Chondrocyte (in vitro differentiated cells): ENCODE data around the gene AKR1B1. TPM values are rescaled to one million over a fixed set of nuclear protein-coding genes. Genes with fewer than 3 reads are reported as not detected.

Experiments used
- DNase-seq: peaks from one replicate; pipeline ENCODE4 v3.0.0; 2021; ENCODE audit warnings: mixed read lengths, low spot score
- H3K27ac Mint-ChIP-seq: one replicate; pipeline ENCODE4 v1.8.0; 2021; ENCODE audit warnings: mild to moderate bottlenecking, moderate library complexity, mixed read lengths; ENCODE audit not compliant: unreplicated experiment
- H3K27me3 Mint-ChIP-seq: 2 replicates; pipeline ENCODE4 v1.8.0; 2021; ENCODE audit warnings: low read depth, mixed read lengths
- H3K36me3 Mint-ChIP-seq: 2 replicates; pipeline ENCODE4 v1.8.0; 2021; ENCODE audit warnings: low read depth, mixed read lengths
- H3K4me1 Mint-ChIP-seq: 2 replicates; pipeline ENCODE4 v1.8.0; 2021; ENCODE audit warnings: low read depth, mild to moderate bottlenecking, mixed read lengths
- H3K4me3 Mint-ChIP-seq: one replicate; pipeline ENCODE4 v1.8.0; 2021; ENCODE audit warnings: mild to moderate bottlenecking, moderate library complexity, mixed read lengths; ENCODE audit not compliant: unreplicated experiment
- H3K9me3 Mint-ChIP-seq: 2 replicates; pipeline ENCODE4 v1.8.0; 2021; ENCODE audit warnings: low read depth, mixed read lengths
- CTCF ChIP-seq: fragments of 200-600 bp; sonication (generic); IDR thresholded peaks from 2 replicates; pipeline ENCODE4 v1.5.0; 2021; ENCODE audit warnings: antibody characterized with exemption, mild to moderate bottlenecking, moderate library complexity
- total RNA-seq: library from RNA; stranded (reverse); gene quantifications from 3 replicates; pipeline ENCODE4 v1.2.1, GENCODE V29; 2021

Gene AKR1B1
- total RNA-seq, 1 donor from 2014 or later: 52.8 TPM

- Mint-ChIP-seq H3K4me3 (no peak overlapping the region), H3K27me3 (peaks cover 26% of the 10 kb centered on the region), H3K27ac (peak overlapping the region; percentile 24), H3K9me3 (no peaks in the 10 kb centered on the region), H3K36me3 (no peaks in the 10 kb centered on the region), H3K4me1 (peaks cover 4% of the 10 kb centered on the region)
- TF ChIP-seq CTCF: no peak
- DNase-seq: no peak
Measured at GRCh38 chr7:134394056-134394455, 64.8 kb downstream of the AKR1B1 start.

Other genes starting within 250 kb of the AKR1B1 start
- 23.2 to 25.1 TPM (median 24.6 TPM) in 3 replicates for gene SLC35B4, start 142.2 kb downstream of the AKR1B1 start, total RNA-seq
- not detected in 3 replicates for gene AKR1B10, start 68.5 kb upstream of the AKR1B1 start, total RNA-seq
- not detected in 3 replicates for gene AKR1B15, start 90.0 kb upstream of the AKR1B1 start, total RNA-seq
- 26.1 to 29.6 TPM (median 29.5 TPM) in 3 replicates for gene BPGM, start 187.8 kb upstream of the AKR1B1 start, total RNA-seq